ENCODE data around the gene MBOAT2.

Gene MBOAT2

DNA sequence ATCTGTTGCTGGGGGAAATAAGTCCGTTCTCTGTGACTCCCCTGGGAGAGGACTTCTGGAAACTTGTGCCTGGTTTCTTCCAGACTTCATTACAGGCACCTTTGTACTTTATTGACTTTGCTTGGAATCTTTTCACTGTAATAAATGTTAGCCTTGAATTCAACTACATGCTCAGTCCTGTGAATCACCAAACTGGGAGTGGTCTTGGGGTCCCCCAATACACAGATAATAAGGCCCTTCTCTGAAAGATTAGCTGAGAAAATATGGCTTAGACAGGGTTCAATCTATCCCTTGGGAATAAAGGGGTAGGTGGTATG lies 117.3 kb downstream of the MBOAT2 start:
- DNase-seq (ENCODE audit: low spot score), result no peak
- TF ChIP-seq, protein P1, sequence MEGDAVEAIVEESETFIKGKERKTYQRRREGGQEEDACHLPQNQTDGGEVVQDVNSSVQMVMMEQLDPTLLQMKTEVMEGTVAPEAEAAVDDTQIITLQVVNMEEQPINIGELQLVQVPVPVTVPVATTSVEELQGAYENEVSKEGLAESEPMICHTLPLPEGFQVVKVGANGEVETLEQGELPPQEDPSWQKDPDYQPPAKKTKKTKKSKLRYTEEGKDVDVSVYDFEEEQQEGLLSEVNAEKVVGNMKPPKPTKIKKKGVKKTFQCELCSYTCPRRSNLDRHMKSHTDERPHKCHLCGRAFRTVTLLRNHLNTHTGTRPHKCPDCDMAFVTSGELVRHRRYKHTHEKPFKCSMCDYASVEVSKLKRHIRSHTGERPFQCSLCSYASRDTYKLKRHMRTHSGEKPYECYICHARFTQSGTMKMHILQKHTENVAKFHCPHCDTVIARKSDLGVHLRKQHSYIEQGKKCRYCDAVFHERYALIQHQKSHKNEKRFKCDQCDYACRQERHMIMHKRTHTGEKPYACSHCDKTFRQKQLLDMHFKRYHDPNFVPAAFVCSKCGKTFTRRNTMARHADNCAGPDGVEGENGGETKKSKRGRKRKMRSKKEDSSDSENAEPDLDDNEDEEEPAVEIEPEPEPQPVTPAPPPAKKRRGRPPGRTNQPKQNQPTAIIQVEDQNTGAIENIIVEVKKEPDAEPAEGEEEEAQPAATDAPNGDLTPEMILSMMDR (IDR thresholded peaks at IDR 0.05; ENCODE audit: borderline replicate concordance, control extremely low read depth, extremely low read depth, insufficient read depth, missing control alignments), result no peak
- in situ Hi-C loops (cut with MboI; ENCODE audit: low sequenced_read_pairs, unreplicated experiment), result no loop called here

DNA sequence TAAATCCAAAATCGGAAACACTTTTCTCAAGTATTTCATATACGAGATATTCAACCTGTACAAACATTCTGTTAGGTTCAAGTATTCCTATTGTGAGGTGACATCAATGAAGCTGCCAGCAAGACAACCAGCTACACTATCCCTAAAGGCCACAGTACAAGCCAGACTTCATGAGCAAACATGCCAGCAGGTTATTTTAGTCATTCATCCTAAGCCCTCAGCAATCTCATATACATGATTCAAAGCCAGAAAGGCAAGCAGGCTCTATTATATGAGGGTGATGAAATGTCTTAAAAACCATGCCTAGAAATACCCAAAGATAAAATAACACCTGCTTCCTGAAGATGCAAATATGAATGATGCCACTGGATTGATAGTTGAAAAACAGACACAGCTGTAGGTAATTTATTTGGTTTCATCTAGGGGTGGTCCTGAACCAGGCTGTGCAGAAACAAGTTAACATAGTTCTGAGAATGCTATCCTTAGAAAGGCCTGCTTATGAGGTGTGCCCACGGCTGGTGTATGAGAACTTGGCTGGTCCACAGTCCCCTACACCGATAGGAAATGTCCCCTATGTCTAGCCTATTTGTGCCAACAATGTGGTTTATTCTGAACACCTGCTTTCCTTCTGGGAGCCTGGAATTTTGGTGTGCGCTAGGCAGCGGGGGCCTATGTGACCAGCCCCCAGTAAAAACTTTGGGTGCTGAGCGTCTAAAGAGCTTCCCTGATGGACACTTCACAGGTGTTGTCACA lies 117.9 kb downstream of the MBOAT2 start:
- no peak for DNase-seq (ENCODE audit: low spot score)
- in situ Hi-C loops (cut with MboI; ENCODE audit: low sequenced_read_pairs, unreplicated experiment), result no loop called here
- TF ChIP-seq, protein P1 (IDR thresholded peaks at IDR 0.05; ENCODE audit: borderline replicate concordance, control extremely low read depth, extremely low read depth, insufficient read depth, missing control alignments), result no peak

DNA sequence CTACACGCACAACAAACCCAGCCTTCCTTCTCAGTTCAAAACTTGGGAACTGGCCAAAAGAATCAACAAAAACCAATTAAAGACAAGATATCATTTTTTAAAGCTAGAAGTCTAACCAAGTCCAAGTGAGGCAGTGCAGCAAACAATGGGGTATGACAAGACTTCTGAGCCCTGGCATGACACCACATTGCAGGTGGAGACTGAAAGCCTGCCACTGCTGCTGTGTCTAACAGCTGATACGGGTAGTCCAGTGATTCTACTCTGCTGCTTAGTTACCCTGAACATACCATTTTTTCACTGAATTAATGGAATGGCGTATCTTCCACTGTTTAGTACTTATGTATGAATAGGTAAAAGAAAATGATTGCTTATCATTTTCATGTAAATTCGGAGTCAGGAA lies 118.7 kb downstream of the MBOAT2 start:
- DNase-seq (ENCODE audit: low spot score), result no peak
- TF ChIP-seq, protein P1 (IDR thresholded peaks at IDR 0.05; ENCODE audit: borderline replicate concordance, control extremely low read depth, extremely low read depth, insufficient read depth, missing control alignments), result no peak
- in situ Hi-C loops (cut with MboI; ENCODE audit: low sequenced_read_pairs, unreplicated experiment), result no loop called here

DNA sequence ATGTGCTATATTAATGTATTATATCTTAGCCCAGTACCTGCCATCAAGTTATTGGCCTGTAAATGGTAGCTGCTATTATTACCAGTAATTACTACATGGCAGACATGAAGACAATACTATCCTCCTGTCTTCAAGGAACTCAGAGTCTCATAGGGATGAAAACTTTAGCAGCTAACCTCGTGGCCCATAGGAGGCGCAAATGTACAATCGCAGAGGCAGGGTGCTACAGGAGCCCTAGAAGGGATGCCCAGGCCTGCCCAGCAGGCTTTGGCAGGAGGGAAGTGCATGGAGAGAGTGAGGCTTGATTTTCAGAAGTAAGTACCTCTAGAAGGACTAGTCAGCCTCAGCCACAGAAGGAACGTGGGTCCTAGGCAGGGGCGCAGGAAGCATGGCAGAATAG lies 121.4 kb downstream of the MBOAT2 start:
- DNase-seq (ENCODE audit: low spot score), result no peak
- in situ Hi-C loops (cut with MboI; ENCODE audit: low sequenced_read_pairs, unreplicated experiment), result no loop called here
- TF ChIP-seq, protein P1 (IDR thresholded peaks at IDR 0.05; ENCODE audit: borderline replicate concordance, control extremely low read depth, extremely low read depth, insufficient read depth, missing control alignments), result no peak

DNA sequence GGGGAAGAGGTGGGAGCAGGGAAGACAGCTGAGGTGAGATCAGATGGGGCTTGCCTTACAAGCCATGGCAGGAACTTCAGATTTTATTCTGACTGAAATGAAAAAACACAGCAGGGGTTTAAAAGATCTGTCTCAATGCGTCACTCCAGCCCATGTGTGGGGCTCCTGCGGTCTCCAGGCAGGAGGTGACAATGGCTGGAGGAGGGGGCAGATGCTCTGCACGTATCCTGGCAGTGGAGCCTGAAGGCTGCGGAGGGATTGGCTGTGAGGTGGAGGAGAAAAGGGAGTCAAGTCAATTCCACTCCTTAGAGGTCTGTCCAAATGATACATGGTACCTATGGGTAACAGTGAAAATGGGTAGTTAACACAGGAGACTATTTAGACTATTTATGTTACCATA lies 125.6 kb downstream of the MBOAT2 start:
- TF ChIP-seq, protein P1 (IDR thresholded peaks at IDR 0.05; ENCODE audit: borderline replicate concordance, control extremely low read depth, extremely low read depth, insufficient read depth, missing control alignments), result no peak
- no peak for DNase-seq (ENCODE audit: low spot score)
- in situ Hi-C loops (cut with MboI; ENCODE audit: low sequenced_read_pairs, unreplicated experiment), result no loop called here

DNA sequence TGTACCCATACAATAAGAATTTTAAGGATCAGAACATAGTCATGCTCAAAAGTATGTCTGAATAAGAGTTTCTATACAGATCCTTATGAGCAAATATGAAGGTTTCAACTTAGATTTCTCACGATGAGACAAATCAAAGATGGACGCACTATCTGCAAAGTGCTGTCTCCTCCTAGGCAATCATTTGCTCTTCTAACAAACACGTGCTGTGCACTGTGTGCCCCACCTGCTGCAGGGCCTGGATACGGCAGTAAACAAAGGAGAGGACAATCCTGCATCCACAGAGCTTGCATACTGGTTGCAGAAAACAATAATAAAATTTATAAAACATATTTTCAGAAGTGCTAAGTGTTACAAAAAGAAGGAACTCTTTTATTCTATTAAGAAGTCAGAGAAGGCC lies 126.2 kb downstream of the MBOAT2 start:
- DNase-seq (ENCODE audit: low spot score), result no peak
- in situ Hi-C loops (cut with MboI; ENCODE audit: low sequenced_read_pairs, unreplicated experiment), result no loop called here
- TF ChIP-seq, protein P1 (IDR thresholded peaks at IDR 0.05; ENCODE audit: borderline replicate concordance, control extremely low read depth, extremely low read depth, insufficient read depth, missing control alignments), result no peak

Measured in GM13976 (cell line).